Fibroblast of pulmonary artery (primary cell): ENCODE measurements around the gene PODXL.

Experiments used
- DNase-seq: peaks from one replicate; pipeline ENCODE4 v3.0.0-alpha.2; 2010; ENCODE audit warnings: low read depth
- H3K4me3 ChIP-seq: replicated peaks from 2 replicates; pipeline ENCODE4 v1.5.1; 2011; ENCODE audit warnings: low read depth, mild to moderate bottlenecking, control low read depth, low read length, moderate library complexity
- CTCF ChIP-seq: IDR thresholded peaks from 2 replicates; pipeline ENCODE4 v1.5.1; 2011; ENCODE audit warnings: mild to moderate bottlenecking, control low read depth, low read length, inconsistent platforms; ENCODE audit errors: missing control alignments

PODXL gene

GRCh38 chr7:131487217-131487616, 69.2 kb downstream of the PODXL start:
- no peak for TF ChIP-seq CTCF
- DNase-seq, result no peak

GRCh38 chr7:131486346-131486745, 70.1 kb downstream of the PODXL start:
- no peak overlapping the region for H3K4me3 ChIP-seq
- no peak for TF ChIP-seq CTCF
- DNase-seq, result no peak

More at GRCh38 chr7:131487217-131487616, 69.2 kb downstream of the PODXL start:
- H3K4me3 ChIP-seq, result no peak overlapping the region

GRCh38 chr7:131483586-131483985, 72.8 kb downstream of the PODXL start:
- H3K4me3 ChIP-seq, result no peak overlapping the region
- TF ChIP-seq CTCF, result no peak
- DNase-seq, result no peak

GRCh38 chr7:131482800-131483199, 73.6 kb downstream of the PODXL start:
- TF ChIP-seq CTCF, result no peak
- no peak overlapping the region for H3K4me3 ChIP-seq
- DNase-seq, result no peak

- H3K4me3 ChIP-seq, result no peak overlapping the region
- no peak for TF ChIP-seq CTCF
- peak; percentile 73 for DNase-seq
Observed at GRCh38 chr7:131480384-131481315, 75.8 kb downstream of the PODXL start.

- no peak for TF ChIP-seq CTCF
- no peak for DNase-seq
Observed at GRCh38 chr7:131476740-131477139, 79.7 kb downstream of the PODXL start.

More at GRCh38 chr7:131476740-131477139, 79.7 kb downstream of the PODXL start:
- no peak overlapping the region for H3K4me3 ChIP-seq
